ENCODE measurements around the gene CD83.
"Not testable (repeated sequence)": the region's sequence is repeated elsewhere in the genome, so short reads cannot be mapped to it uniquely, and the experiment has no call there.

Gene CD83

GRCh38 chr6:14151300-14151699, 33.7 kb downstream of the CD83 start:
- DNase-seq, result not testable (repeated sequence)

DNA sequence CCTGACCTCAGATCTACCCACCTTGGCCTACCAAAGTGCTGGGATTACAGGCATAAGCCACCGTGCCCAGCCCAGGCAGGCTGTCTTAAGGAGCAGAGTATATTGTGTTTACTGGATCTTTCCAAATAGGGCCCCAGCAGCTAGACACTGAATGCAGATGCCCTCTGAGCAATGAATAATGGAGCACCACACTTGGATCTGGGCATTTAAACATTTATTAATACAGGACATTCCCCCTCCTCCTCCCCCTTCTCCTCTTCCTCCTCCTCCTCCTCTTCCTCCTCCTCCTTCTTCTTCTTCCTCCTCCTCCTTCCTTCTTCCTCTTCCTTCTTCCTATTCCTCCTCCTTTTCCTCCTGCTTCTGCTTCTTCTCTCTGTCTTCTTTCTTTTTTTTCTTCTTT, 34.2 kb downstream of the CD83 start:
- DNase-seq, result no peak

GRCh38 chr6:14153228-14153627, 35.7 kb downstream of the CD83 start:
- no peak for DNase-seq

- DNase-seq, result no peak
Observed at GRCh38 chr6:14159090-14159489, 41.5 kb downstream of the CD83 start.

- DNase-seq, result no peak
Observed at GRCh38 chr6:14162826-14163225, 45.3 kb downstream of the CD83 start.

GRCh38 chr6:14165091-14165490, 47.5 kb downstream of the CD83 start:
- DNase-seq, result no peak

- no peak for DNase-seq
Observed at GRCh38 chr6:14166839-14167238, 49.3 kb downstream of the CD83 start.

DNA sequence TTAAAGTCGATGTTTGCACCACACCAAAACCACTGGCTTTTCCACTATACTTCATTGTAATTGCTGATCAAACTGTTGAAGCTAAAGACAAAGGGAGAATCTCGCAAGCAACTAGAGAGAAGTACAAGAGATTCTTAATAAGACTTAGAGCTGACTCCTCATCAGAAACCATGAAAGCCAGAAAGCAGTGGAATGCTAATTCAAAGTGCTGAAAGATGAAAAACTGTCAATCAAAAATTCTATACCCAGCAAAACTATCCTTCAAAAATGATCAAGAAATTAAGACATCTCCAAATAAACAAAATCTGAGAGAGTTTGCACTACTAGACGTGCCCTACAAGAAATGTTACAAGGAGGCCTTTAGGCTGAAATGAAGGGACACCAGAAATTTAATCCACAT, 52.6 kb downstream of the CD83 start:
- no peak for DNase-seq

GRCh38 chr6:14172562-14172961, 55.0 kb downstream of the CD83 start:
- DNase-seq, result no peak

GRCh38 chr6:14174226-14174625, 56.7 kb downstream of the CD83 start:
- no peak for DNase-seq

GRCh38 chr6:14174996-14175395, 57.4 kb downstream of the CD83 start:
- no peak for DNase-seq

- DNase-seq, result no peak
Observed at GRCh38 chr6:14176429-14176828, 58.9 kb downstream of the CD83 start.

DNA sequence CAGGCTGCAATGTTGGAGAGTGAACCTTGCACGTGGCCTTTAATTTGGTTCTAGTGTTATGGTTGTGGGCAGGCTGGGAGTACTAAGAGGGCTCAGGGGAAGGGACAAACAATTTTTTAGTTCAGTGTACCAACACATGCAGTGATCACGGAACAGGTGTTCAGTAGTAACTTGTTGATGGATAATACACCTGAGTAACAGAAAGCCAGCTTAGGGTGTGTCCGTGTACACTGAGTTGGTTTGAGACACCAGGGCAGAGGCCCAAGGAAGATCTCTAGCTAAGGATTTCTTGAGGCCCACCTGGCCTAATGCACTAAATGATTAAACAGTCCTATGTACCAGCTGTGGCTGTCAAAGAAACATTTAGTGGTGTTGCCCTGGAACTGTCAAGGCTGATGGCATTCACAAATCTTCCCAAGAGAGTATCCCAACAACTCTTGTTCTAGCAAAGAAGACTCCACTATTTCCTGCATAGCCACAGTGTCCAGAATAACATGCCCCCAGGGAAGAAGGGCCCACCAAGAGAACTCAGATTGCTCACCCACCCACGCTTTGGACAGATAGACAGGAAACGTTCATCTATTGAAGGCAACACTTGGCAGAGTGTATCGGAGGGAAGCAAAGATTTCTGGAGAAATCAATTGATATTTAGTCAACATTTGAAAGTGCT, 60.0 kb downstream of the CD83 start:
- DNase-seq, result no peak

- no peak for DNase-seq
Observed at GRCh38 chr6:14178083-14178445, 60.5 kb downstream of the CD83 start.

DNA sequence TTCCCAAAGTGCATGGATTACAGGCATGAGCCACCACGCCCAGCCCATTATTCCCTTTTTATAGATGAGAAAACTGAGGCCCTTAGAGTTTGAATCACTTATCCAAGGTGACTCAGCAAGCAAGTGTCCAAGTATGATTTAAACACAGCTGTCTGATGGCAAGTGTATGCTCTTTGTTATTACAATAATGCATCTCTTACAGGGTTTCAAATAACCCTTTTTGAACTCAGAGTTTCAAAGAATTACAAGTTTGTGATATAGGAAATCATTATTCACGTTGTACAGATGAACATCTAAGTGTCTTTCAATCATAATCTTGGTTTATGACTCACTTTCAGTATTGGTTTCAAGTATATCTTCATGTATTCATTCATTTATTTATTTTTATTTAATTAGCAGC, 63.0 kb downstream of the CD83 start:
- DNase-seq, result no peak

- no peak for DNase-seq
Observed at GRCh38 chr6:14182916-14183315, 65.3 kb downstream of the CD83 start.
